ENCODE measurements around the gene LONP1.

The LONP1 gene

GRCh38 chr19:5683177-5683886, 36.6 kb downstream of the LONP1 start:
- H3F3A ChIP-seq (ENCODE audit: insufficient read depth, low read length) = peaks cover 7% of the 10 kb centered on the region
- TF ChIP-seq EZH2 (optimal IDR thresholded peaks at IDR 0.05; ENCODE audit: low read depth, low read length) (no peak), CTCF (IDR thresholded peaks at IDR 0.05; ENCODE audit: low read length) (no peak), EZH2phosphoT487 (IDR thresholded peaks at IDR 0.05; ENCODE audit: low read length) (no peak)
- peaks cover 14% of the 10 kb centered on the region for H3K27me3 ChIP-seq (replicated peaks; ENCODE audit: insufficient read depth, low read length)
- H2AFZ ChIP-seq (ENCODE audit: low read length) = no peak overlapping the region
- no peak overlapping the region for H3K4me2 ChIP-seq (ENCODE audit: low read depth, low read length)
- peaks cover 14% of the 10 kb centered on the region for H3K4me1 ChIP-seq (ENCODE audit: low read length)
- H3K79me2 ChIP-seq (ENCODE audit: low read length) = peaks cover 13% of the 10 kb centered on the region
- no peaks in the 10 kb centered on the region for H3K9me2 ChIP-seq (replicated peaks; ENCODE audit: insufficient read depth, low read length)
- H3K9ac ChIP-seq (ENCODE audit: low read length) = no peak overlapping the region
- DNase-seq = peak; percentile 5
- no peaks in the 10 kb centered on the region for H4K20me1 ChIP-seq (ENCODE audit: insufficient read depth, low read length)
- H3K36me3 ChIP-seq (replicated peaks; ENCODE audit: insufficient read depth, low read length) = no peaks in the 10 kb centered on the region
- H3K9me3 ChIP-seq (replicated peaks; ENCODE audit: insufficient read depth, low read length) = no peaks in the 10 kb centered on the region
- H3K27ac ChIP-seq (ENCODE audit: low read length) = no peak overlapping the region
- no peak overlapping the region for H3K4me3 ChIP-seq (ENCODE audit: low read length)

GRCh38 chr19:5682107-5682482, 37.9 kb downstream of the LONP1 start:
- no peak overlapping the region for H3K9ac ChIP-seq (ENCODE audit: low read length)
- H2AFZ ChIP-seq (ENCODE audit: low read length) = no peak overlapping the region
- peaks cover 13% of the 10 kb centered on the region for H3K79me2 ChIP-seq (ENCODE audit: low read length)
- peaks cover 11% of the 10 kb centered on the region for H3K4me1 ChIP-seq (ENCODE audit: low read length)
- peaks cover 14% of the 10 kb centered on the region for H3K27me3 ChIP-seq (replicated peaks; ENCODE audit: insufficient read depth, low read length)
- H3F3A ChIP-seq (ENCODE audit: insufficient read depth, low read length) = peaks cover 7% of the 10 kb centered on the region
- no peaks in the 10 kb centered on the region for H4K20me1 ChIP-seq (ENCODE audit: insufficient read depth, low read length)
- no peaks in the 10 kb centered on the region for H3K9me2 ChIP-seq (replicated peaks; ENCODE audit: insufficient read depth, low read length)
- TF ChIP-seq EZH2phosphoT487 (IDR thresholded peaks at IDR 0.05; ENCODE audit: low read length) (no peak), CTCF (IDR thresholded peaks at IDR 0.05; ENCODE audit: low read length) (no peak), EZH2 (optimal IDR thresholded peaks at IDR 0.05; ENCODE audit: low read depth, low read length) (no peak)
- no peak overlapping the region for H3K4me3 ChIP-seq (ENCODE audit: low read length)
- peak; percentile 2 for DNase-seq
- no peaks in the 10 kb centered on the region for H3K9me3 ChIP-seq (replicated peaks; ENCODE audit: insufficient read depth, low read length)
- no peak overlapping the region for H3K27ac ChIP-seq (ENCODE audit: low read length)
- H3K4me2 ChIP-seq (ENCODE audit: low read depth, low read length) = no peak overlapping the region
- no peaks in the 10 kb centered on the region for H3K36me3 ChIP-seq (replicated peaks; ENCODE audit: insufficient read depth, low read length)

GRCh38 chr19:5681391-5682106, 38.4 kb downstream of the LONP1 start:
- H3K4me2 ChIP-seq (ENCODE audit: low read depth, low read length) = peak overlapping the region; percentile 80
- no peaks in the 10 kb centered on the region for H4K20me1 ChIP-seq (ENCODE audit: insufficient read depth, low read length)
- peaks cover 14% of the 10 kb centered on the region for H3K27me3 ChIP-seq (replicated peaks; ENCODE audit: insufficient read depth, low read length)
- no peaks in the 10 kb centered on the region for H3K36me3 ChIP-seq (replicated peaks; ENCODE audit: insufficient read depth, low read length)
- H3K27ac ChIP-seq (ENCODE audit: low read length) = no peak overlapping the region
- no peak overlapping the region for H2AFZ ChIP-seq (ENCODE audit: low read length)
- H3K79me2 ChIP-seq (ENCODE audit: low read length) = peaks cover 13% of the 10 kb centered on the region
- peaks cover 7% of the 10 kb centered on the region for H3F3A ChIP-seq (ENCODE audit: insufficient read depth, low read length)
- no peak for TF ChIP-seq EZH2 (optimal IDR thresholded peaks at IDR 0.05; ENCODE audit: low read depth, low read length)
- no peak for TF ChIP-seq CTCF (IDR thresholded peaks at IDR 0.05; ENCODE audit: low read length)
- TF ChIP-seq EZH2phosphoT487 (IDR thresholded peaks at IDR 0.05; ENCODE audit: low read length) = no peak
- H3K9me3 ChIP-seq (replicated peaks; ENCODE audit: insufficient read depth, low read length) = no peaks in the 10 kb centered on the region
- peaks cover 11% of the 10 kb centered on the region for H3K4me1 ChIP-seq (ENCODE audit: low read length)
- peak; percentile 4 for DNase-seq
- H3K4me3 ChIP-seq (ENCODE audit: low read length) = peak overlapping the region; percentile 95; the same call in 1 of the 2 replicates
- no peak overlapping the region for H3K9ac ChIP-seq (ENCODE audit: low read length)
- no peaks in the 10 kb centered on the region for H3K9me2 ChIP-seq (replicated peaks; ENCODE audit: insufficient read depth, low read length)
